Thyroid gland (tissue), 4 donors: ENCODE data around the gene ZBTB16. TPM values are rescaled to one million over a fixed set of nuclear protein-coding genes. Genes with fewer than 3 reads are reported as not detected.

ENCODE experiments used
- DNase-seq, 2 donors: peaks; one replicate each; pipeline ENCODE4 v3.0.0-alpha.2; 2019
- H3K27ac ChIP-seq, 3 donors: fragments of 200-600 bp; sonication (generic); 1 replicate in 2 of 3; 2 replicates in 1 of 3; pipeline ENCODE4 v1.5.1; 2016 to 2019; ENCODE audit warnings: mild to moderate bottlenecking in 1 of 3, moderate library complexity in 1 of 3
- H3K27me3 ChIP-seq: fragments of 200-600 bp; sonication (generic); one replicate; pipeline ENCODE4 v1.5.1; 2019
- H3K36me3 ChIP-seq, 2 donors: fragments of 200-600 bp; sonication (generic); one replicate each; pipeline ENCODE4 v1.5.1; 2016 to 2019
- H3K4me1 ChIP-seq, 2 donors: fragments of 200-600 bp; sonication (generic); one replicate each; pipeline ENCODE4 v1.5.1; 2017 to 2019
- H3K4me3 ChIP-seq, 3 donors: fragments of 200-600 bp; sonication (generic); replicated peaks in 1 of 3; 1 replicate in 2 of 3; 2 replicates in 1 of 3; pipeline ENCODE4 v1.5.1; 2016; ENCODE audit warnings: mild to moderate bottlenecking in 1 of 3
- H3K9me3 ChIP-seq: fragments of 200-600 bp; sonication (generic); one replicate; pipeline ENCODE4 v1.5.1; 2017
- POLR2A ChIP-seq, 2 donors: fragments of 450-650 bp; IDR thresholded peaks; one replicate each; pipeline ENCODE4 v1.6.1; 2017; ENCODE audit warnings: antibody characterized with exemption in 2 of 2, mild to moderate bottlenecking in 2 of 2, moderate library complexity in 1 of 2
- WGBS, 2 donors: methylation state at CpG; one replicate each; pipeline ENCODE4 v1.1.5; 2017; 5-methylcytosine and 5-hydroxymethylcytosine counted together
- intact Hi-C: fragments of 100-400 bp; cut with DNase I; formaldehyde crosslinking; loops from one replicate; pipeline ENCODE4 v1.15.1; 2023
- total RNA-seq, 4 donors: library from RNA; depleted of rRNA; stranded (reverse); fragments of >200 nt; gene quantifications; one replicate each; pipeline ENCODE4 v1.2.3, GENCODE V29; 2016
- TF ChIP-seq, protein P1 (sequence below), 6 experiments: fragments of 200-600 bp in 3 of 6; fragments of 450-650 bp in 3 of 6; sonication (generic) in 3 of 6; IDR thresholded peaks; one replicate each; pipeline ENCODE4 v1.5.1; 2016 to 2019; ENCODE audit warnings: antibody characterized with exemption in 6 of 6, mild to moderate bottlenecking in 2 of 6, inconsistent platforms in 1 of 6, moderate library complexity in 1 of 6

Gene ZBTB16
- total RNA-seq, 4 donors from 2014 or later, result 157 to 385 (median 177) TPM

DNA sequence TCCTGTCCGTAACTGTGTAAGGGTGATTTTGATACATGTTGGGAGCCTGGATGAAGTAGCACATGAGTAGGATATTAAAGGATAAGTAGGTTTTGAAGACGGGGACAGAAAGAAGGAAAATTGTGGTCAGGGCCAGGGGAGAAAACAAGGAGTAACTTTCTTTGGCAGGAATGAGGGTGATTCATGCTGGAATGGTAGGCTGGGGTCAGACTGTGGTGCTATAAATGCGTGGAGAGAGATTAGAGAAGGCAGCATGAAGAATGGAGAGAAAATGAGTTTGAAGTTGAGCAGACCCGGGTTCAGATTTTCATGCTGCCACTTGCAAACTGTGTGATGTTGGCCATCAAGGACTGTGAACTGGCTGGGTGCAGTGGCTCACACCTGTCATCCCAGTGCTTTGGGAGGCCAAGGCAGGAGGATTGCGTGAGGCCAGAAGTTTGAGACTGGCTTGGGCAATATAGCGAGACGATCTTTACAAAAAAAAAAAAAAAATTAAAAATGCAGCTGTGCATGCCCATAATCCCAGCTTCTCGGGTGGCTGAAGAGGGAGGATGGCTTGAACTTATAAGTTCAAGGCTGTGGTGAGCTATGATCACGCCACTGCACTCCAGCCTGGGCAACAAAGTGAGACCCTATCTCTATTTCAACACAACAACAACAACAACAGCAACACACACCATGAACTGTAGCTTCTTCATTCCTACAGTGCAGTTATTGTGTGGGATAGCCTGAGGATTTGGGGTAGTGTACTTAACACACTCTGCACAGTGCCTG is 22.3 kb downstream of the ZBTB16 start:
- no peaks in the 10 kb centered on the region for H3K9me3 ChIP-seq
- no peaks in the 10 kb centered on the region for H3K27me3 ChIP-seq
- H3K4me1 ChIP-seq, result peaks cover 98 to 100% of the 10 kb centered on the region in 2 donors
- H3K27ac ChIP-seq, result peak overlapping the region; percentile 92 to 97 (median 97)
- H3K4me3 ChIP-seq, result no peak overlapping the region
- WGBS, 2 donors, result 82 to 84% methylated on average over 9 of the region's 9 CpGs
- H3K36me3 ChIP-seq, result peaks cover 9 to 28% of the 10 kb centered on the region in 2 donors
- DNase-seq, result no peak
- intact Hi-C loops, result no loop called here
- TF ChIP-seq POLR2A (IDR thresholded peaks at IDR 0.05), result no peak
- TF ChIP-seq, protein P1, sequence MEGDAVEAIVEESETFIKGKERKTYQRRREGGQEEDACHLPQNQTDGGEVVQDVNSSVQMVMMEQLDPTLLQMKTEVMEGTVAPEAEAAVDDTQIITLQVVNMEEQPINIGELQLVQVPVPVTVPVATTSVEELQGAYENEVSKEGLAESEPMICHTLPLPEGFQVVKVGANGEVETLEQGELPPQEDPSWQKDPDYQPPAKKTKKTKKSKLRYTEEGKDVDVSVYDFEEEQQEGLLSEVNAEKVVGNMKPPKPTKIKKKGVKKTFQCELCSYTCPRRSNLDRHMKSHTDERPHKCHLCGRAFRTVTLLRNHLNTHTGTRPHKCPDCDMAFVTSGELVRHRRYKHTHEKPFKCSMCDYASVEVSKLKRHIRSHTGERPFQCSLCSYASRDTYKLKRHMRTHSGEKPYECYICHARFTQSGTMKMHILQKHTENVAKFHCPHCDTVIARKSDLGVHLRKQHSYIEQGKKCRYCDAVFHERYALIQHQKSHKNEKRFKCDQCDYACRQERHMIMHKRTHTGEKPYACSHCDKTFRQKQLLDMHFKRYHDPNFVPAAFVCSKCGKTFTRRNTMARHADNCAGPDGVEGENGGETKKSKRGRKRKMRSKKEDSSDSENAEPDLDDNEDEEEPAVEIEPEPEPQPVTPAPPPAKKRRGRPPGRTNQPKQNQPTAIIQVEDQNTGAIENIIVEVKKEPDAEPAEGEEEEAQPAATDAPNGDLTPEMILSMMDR (IDR thresholded peaks at IDR 0.05), result no peak

GRCh38 chr11:114082415-114082748 is 22.9 kb downstream of the ZBTB16 start:
- Histone ChIP-seq H3K4me3 (no peak overlapping the region), H3K27me3 (no peaks in the 10 kb centered on the region), H3K4me1 (peaks cover 97 to 100% of the 10 kb centered on the region in 2 donors), H3K9me3 (no peaks in the 10 kb centered on the region), H3K27ac (peak overlapping the region; percentile 92 to 97 (median 97)), H3K36me3 (peaks cover 9 to 23% of the 10 kb centered on the region in 2 donors)
- 55 to 60% methylated on average over 6 of the region's 6 CpGs for WGBS, 2 donors
- no peak for DNase-seq
- intact Hi-C loops, result no loop called here
- TF ChIP-seq, protein P1 (IDR thresholded peaks at IDR 0.05), result no peak
- TF ChIP-seq POLR2A (IDR thresholded peaks at IDR 0.05), result peak in 1 of 2 donors; percentile 18

GRCh38 chr11:114082767-114083181 is 23.3 kb downstream of the ZBTB16 start:
- intact Hi-C loops, result no loop called here
- Histone ChIP-seq H3K36me3 (peaks cover 9 to 19% of the 10 kb centered on the region in 2 donors), H3K27ac (peak overlapping the region; percentile 92 to 97 (median 97)), H3K9me3 (no peaks in the 10 kb centered on the region), H3K27me3 (no peaks in the 10 kb centered on the region), H3K4me3 (no peak overlapping the region), H3K4me1 (peaks cover 97 to 100% of the 10 kb centered on the region in 2 donors)
- TF ChIP-seq, protein P1 (IDR thresholded peaks at IDR 0.05), result no peak
- no peak for TF ChIP-seq POLR2A (IDR thresholded peaks at IDR 0.05)
- WGBS, 2 donors, result 87 to 91% methylated on average over 19 to 22 of the region's 22 CpGs
- no peak for DNase-seq

DNA sequence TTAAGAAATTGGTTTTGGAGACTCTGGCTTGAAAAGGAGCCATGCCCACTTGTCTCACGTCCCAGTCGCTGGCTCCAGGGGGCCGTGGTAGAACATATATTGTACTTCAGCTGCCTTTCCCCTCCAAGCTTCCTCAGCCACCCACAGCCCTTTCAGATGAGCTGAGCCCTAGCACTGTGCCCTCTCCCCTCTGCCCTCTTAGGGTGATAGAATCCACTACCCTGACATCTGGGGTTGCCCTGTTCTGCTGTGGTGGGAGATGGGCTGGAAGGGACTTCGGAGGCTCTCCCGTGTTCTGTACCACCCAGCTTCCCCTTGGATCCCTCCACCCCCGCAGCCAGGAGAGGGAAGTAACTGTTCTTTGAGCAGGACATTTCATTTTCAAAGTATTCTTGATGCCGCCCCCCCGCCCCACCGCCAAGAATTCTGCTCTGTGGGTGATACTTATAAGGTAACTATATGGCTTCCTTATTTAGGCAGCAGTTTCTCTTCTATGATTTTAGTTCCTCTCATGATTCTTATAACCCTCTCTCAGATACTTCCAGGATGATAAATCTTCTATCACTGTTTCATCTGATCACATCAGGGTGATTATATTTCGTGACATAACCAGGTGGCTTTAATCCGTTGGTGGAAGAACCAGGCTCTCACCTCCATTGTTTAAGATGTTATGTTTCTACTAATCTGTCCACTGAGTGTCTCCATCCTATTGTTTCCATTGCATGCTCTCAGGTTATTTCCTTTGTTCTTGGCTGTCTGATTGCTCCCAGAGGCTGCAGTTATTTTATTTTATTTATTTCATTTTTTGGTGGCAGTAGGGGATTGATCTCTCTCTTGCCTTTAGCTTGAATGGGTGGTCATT is 24.1 kb downstream of the ZBTB16 start:
- TF ChIP-seq POLR2A (IDR thresholded peaks at IDR 0.05), result no peak
- TF ChIP-seq, protein P1 (IDR thresholded peaks at IDR 0.05), result no peak
- H3K27me3 ChIP-seq, result no peaks in the 10 kb centered on the region
- intact Hi-C loops, result no loop called here
- 78 to 82% methylated on average over 11 of the region's 11 CpGs for WGBS, 2 donors
- H3K4me3 ChIP-seq, result no peak overlapping the region
- peaks cover 9 to 15% of the 10 kb centered on the region in 2 donors for H3K36me3 ChIP-seq
- DNase-seq, result no peak
- H3K4me1 ChIP-seq, result peaks cover 97 to 100% of the 10 kb centered on the region in 2 donors
- peak overlapping the region; percentile 92 to 97 (median 97) for H3K27ac ChIP-seq
- no peaks in the 10 kb centered on the region for H3K9me3 ChIP-seq
